Sigmoid colon (tissue), 4 donors: Measurements from ENCODE around the gene NRXN3.

Experiments
- EP300 ChIP-seq, 4 donors: sonication (generic); formaldehyde crosslinking; IDR thresholded peaks; one replicate each; pipeline ENCODE4 v1.6.1; 2017; ENCODE audit warnings: antibody characterized with exemption in 4 of 4
- POLR2A ChIP-seq, 2 donors: fragments of 450-650 bp; IDR thresholded peaks; one replicate each; pipeline ENCODE4 v1.6.1; 2016; ENCODE audit warnings: antibody characterized with exemption in 2 of 2, mild to moderate bottlenecking in 2 of 2, moderate library complexity in 2 of 2
- POLR2AphosphoS5 ChIP-seq, 4 donors: sonication (generic); formaldehyde crosslinking; IDR thresholded peaks; one replicate each; pipeline ENCODE4 v1.6.1; 2017; ENCODE audit warnings: antibody characterized with exemption in 4 of 4
- TF ChIP-seq, protein P1 (sequence below), 4 experiments: fragments of 450-650 bp in 3 of 4; fragments of 200-600 bp in 1 of 4; IDR thresholded peaks; one replicate each; pipeline ENCODE4 v1.5.1; 2016 to 2019; ENCODE audit warnings: antibody characterized with exemption in 4 of 4, mild to moderate bottlenecking in 3 of 4, moderate library complexity in 2 of 4

DNA sequence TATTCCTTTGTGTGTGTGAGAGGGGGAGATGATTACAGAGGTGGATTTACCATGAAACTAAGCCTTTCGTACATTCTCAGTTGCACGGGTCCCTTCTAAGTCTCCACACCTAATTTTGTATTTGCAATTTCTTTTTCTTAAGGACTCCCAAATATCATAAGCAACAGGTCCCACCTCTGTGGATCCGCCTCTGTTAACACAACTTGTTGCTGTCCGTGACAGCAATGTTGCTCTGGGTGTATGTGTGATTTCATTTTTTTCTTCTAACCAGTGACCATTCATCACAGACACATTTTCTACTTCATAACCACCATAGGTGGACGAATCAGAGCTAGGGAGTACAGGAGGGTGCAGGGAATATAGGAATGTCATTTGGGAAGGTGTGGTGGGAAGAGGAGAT lies 81.1 kb downstream of the NRXN3 start:
- TF ChIP-seq, protein P1, sequence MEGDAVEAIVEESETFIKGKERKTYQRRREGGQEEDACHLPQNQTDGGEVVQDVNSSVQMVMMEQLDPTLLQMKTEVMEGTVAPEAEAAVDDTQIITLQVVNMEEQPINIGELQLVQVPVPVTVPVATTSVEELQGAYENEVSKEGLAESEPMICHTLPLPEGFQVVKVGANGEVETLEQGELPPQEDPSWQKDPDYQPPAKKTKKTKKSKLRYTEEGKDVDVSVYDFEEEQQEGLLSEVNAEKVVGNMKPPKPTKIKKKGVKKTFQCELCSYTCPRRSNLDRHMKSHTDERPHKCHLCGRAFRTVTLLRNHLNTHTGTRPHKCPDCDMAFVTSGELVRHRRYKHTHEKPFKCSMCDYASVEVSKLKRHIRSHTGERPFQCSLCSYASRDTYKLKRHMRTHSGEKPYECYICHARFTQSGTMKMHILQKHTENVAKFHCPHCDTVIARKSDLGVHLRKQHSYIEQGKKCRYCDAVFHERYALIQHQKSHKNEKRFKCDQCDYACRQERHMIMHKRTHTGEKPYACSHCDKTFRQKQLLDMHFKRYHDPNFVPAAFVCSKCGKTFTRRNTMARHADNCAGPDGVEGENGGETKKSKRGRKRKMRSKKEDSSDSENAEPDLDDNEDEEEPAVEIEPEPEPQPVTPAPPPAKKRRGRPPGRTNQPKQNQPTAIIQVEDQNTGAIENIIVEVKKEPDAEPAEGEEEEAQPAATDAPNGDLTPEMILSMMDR (IDR thresholded peaks at IDR 0.05), result no peak
- TF ChIP-seq POLR2AphosphoS5 (IDR thresholded peaks at IDR 0.05) (no peak), POLR2A (IDR thresholded peaks at IDR 0.05) (no peak), EP300 (IDR thresholded peaks at IDR 0.05) (no peak)
